Left cardiac atrium (tissue), 4 donors: ENCODE measurements around the gene COG2. TPM values are rescaled to one million over a fixed set of nuclear protein-coding genes. Genes with fewer than 3 reads are reported as not detected.
"Not testable (repeated sequence)": the region's sequence is repeated elsewhere in the genome, so short reads cannot be mapped to it uniquely, and the experiment has no call there.

Source experiments
- ATAC-seq, 2 donors: fragments of 200-7000 bp; cut with Tn5 transposase; one replicate each; pipeline ENCODE4 v1.9.1; 2020; ENCODE audit warnings: mild to moderate bottlenecking in 2 of 2, moderate library complexity in 2 of 2
- DNase-seq: peaks from one replicate; pipeline ENCODE4 v3.0.0-alpha.2; 2020
- intact Hi-C, 2 donors: fragments of 100-400 bp; cut with DNase I; formaldehyde crosslinking; loops; one replicate each; pipeline versions ENCODE4 v1.14.1 to v1.15.1; 2022 to 2023
- long read RNA-seq: library from polyadenylated mRNA; unstranded; transcript quantifications from one replicate; pipeline ENCODE4 v2.0.0, GENCODE V29; 2021
- total RNA-seq, 2 donors: library from RNA; stranded (reverse); fragmentation: NEBNext Ultra II Directional; extraction: Animal tissue kit (Norgen Biotek cat#: 25700); gene quantifications; one replicate each; pipeline ENCODE4 v1.2.1, GENCODE V29; 2021
- donor health status: DM: no; HTN: yes; CAD: no.
- donor health status: DM: no; HTN: yes; CAD: no; lungs with severe emphysema.
- donor health status: DM: yes; HTN: yes; CAD: no.
- donor health status: Dilated cardiomyopathy.

Gene COG2, protein sequence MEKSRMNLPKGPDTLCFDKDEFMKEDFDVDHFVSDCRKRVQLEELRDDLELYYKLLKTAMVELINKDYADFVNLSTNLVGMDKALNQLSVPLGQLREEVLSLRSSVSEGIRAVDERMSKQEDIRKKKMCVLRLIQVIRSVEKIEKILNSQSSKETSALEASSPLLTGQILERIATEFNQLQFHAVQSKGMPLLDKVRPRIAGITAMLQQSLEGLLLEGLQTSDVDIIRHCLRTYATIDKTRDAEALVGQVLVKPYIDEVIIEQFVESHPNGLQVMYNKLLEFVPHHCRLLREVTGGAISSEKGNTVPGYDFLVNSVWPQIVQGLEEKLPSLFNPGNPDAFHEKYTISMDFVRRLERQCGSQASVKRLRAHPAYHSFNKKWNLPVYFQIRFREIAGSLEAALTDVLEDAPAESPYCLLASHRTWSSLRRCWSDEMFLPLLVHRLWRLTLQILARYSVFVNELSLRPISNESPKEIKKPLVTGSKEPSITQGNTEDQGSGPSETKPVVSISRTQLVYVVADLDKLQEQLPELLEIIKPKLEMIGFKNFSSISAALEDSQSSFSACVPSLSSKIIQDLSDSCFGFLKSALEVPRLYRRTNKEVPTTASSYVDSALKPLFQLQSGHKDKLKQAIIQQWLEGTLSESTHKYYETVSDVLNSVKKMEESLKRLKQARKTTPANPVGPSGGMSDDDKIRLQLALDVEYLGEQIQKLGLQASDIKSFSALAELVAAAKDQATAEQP
- 10 to 100 TPM; 30.5 to 31.2 TPM for total RNA-seq
- long read RNA-seq, transcript COG2-202 (18 exons, 2,921 nt), result major isoform, 63 of 80 reads
- long read RNA-seq, partial matches to known transcripts, result 2 of 80 reads
- long read RNA-seq, other reads (novel, unspliced or antisense), result 11 of 80 reads

DNA sequence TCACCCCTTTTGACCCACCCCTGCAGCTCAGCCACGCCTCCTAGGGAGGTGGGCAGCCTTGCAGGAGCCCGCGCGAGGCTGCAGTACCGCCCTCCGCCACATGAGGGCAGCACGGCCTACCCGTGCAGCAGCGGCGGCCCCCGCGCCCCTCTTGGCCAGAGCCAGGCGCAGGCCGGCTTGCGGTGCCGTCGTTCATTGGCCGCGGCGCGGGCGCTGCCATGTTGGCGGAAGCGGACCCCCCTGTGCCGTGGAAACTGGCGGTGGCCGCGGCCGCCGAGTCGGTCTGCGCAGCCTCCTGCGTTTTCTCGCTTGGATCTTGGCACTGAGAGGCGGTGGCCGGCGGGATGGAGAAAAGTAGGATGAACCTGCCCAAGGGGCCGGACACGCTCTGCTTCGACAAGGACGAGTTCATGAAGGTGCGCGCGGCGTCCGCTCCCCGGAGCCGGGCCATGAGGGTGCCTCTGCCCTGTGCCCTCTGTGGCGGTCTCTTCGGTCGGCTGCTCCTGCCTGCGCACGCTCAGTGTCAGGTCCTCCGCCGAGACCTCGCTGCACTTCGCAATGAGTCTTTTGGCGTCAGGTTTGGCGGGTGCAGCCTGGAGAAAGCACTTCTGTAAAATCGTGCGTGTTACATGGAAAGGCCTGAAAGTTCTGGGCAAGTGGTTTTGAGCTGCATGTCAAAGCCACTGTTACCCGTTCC is at the start of gene COG2:
Gene COG2 (plus strand): TSS at position 219 of the 697 bp plus-strand sequence. CDS start 126 bp downstream, at position 345.
- peak; percentile 97 for DNase-seq
- intact Hi-C loops, result loop anchor here (5.0 kb wide), 1 partner anchor 130 kb away; no protein-coding TSS in a partner anchor
- peak; percentile 99 for ATAC-seq

DNA sequence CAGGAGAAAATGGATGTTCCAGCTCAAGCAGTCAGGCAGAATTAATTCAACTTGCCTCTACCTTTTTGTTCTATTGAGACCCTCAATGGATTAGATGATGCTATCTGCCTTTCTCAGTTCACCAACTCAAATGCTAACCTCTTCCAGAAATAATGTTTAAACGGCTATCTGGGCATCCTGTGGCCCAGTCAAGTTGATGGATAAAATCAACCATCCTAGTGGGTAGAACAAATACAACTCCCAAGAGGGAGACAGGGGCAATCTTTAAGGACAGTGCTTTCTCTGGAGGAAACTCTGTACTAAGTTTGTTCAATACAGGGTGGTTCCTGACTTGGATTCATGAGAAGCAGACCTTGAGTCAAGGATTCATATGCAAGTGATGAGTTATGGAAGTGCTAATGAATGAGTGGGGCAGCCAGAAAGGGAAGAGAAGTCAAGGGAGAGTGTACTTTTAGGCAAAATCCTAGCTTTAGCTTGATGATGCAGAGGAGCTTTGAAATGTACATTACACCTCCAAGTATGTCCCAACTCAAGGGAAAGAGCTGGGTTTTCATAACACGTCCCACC is 49.4 kb upstream of the COG2 start:
- intact Hi-C loops, result no loop called here
- ATAC-seq (no peak), DNase-seq (no peak)

GRCh38 chr1:230594214-230594773 is 48.0 kb upstream of the COG2 start:
- intact Hi-C loops, result no loop called here
- DNase-seq (no peak), ATAC-seq (no peak)

DNA sequence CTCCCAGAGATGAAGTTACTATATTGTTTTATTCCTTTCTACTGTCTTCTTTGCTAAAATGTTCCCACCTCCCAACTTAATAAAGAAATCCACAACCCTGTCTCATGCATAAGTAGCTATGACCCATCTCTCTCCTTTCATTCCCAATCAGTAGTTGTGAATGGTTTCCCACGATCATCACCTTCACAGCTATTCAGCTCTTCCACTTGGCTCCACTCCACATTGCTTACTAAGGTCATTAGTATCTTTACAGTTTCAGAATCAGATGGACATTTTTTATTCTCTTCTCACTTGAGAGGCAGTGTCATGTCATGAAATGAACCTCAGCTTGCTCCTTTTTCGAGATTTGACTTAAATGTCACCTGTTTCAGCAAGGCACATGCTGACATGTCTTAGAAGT is 47.1 kb upstream of the COG2 start:
- DNase-seq (no peak), ATAC-seq (no peak)
- intact Hi-C loops, result no loop called here

DNA sequence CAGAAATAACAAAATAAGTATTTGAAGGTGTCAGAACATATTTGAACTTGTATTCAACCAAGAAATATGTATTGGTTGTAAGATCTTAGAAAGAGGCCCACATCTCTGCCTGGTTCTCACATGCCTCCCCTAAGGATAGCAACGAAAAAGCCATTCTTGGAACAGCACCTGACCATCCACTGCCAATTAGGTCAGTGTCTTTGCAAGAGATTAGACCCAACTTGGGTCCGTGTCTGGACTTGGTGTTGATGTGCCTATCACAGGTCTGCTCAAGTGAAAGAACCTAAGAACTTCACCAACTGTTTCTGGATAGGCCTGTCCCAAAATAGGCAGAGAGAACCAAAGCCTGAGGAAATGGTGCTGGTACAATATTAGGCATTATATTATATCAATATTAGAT is 46.0 kb upstream of the COG2 start:
- DNase-seq (no peak), ATAC-seq (no peak)
- intact Hi-C loops, result no loop called here

- intact Hi-C loops, result no loop called here
- DNase-seq (no peak), ATAC-seq (no peak)
Observed at GRCh38 chr1:230598745-230599144, 43.5 kb upstream of the COG2 start.

DNA sequence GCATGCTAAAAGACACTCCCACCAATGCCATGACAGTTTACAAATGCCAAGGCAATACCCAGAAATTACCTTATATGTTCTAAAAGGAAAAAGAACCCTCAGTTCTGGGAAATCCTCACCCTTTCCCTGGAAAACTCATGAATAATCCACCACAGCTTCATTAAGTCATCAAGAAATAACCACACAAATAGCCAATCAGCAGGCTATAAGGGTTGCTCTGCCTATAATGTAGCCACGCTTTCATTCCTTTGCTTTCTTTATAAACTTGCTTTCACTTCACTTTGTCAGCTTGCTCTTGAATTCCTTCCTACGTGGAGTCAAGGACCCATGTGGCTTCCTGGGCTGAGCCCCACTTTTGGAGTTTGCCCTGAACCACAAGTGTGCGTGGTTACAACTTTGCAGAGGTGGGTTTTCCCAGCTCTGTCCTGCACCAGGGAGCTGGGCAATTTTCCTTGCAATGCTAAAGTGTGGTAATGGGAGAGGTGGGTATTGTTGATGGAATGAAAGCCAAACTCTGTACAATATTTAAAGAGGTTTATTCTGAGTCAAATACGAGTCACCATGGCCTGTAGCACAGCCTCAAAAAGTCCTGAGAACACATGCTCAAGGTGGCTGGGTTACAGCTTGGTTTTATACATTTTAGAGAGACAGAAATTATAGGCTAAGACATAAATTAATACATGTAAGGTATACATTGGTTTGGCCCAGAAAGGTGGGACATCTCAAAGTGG is 42.2 kb upstream of the COG2 start:
- intact Hi-C loops, result no loop called here
- ATAC-seq (no peak), DNase-seq (no peak)

- intact Hi-C loops, ATAC-seq: not testable (repeated sequence)
Observed at GRCh38 chr1:230600657-230601400, 41.5 kb upstream of the COG2 start.

GRCh38 chr1:230609208-230609607 is 33.1 kb upstream of the COG2 start:
- intact Hi-C loops, result no loop called here
- no peak for DNase-seq
- no peak for ATAC-seq

More at GRCh38 chr1:230600657-230601400, 41.5 kb upstream of the COG2 start:
- DNase-seq, result not testable (repeated sequence)

DNA sequence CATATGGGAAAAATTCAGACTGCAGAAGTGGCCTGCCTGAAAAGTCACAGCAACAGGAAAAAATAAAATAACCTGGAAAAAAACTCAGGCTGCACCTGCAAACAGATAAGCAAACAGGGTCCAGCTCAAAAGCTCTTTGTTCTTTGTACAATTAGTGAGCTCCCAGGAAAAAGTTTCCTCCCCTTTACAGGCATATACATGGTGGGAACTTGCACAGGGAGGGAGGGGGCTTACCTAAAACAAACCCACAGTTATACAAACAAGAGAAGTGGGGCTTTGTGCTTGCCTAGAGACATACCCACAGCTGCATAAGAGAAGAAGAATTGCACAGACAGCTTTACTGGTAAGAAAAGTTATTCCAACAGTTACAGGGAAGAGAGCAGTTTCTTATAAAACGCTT is 31.7 kb upstream of the COG2 start:
- intact Hi-C loops, result no loop called here
- DNase-seq (no peak), ATAC-seq (no peak)

DNA sequence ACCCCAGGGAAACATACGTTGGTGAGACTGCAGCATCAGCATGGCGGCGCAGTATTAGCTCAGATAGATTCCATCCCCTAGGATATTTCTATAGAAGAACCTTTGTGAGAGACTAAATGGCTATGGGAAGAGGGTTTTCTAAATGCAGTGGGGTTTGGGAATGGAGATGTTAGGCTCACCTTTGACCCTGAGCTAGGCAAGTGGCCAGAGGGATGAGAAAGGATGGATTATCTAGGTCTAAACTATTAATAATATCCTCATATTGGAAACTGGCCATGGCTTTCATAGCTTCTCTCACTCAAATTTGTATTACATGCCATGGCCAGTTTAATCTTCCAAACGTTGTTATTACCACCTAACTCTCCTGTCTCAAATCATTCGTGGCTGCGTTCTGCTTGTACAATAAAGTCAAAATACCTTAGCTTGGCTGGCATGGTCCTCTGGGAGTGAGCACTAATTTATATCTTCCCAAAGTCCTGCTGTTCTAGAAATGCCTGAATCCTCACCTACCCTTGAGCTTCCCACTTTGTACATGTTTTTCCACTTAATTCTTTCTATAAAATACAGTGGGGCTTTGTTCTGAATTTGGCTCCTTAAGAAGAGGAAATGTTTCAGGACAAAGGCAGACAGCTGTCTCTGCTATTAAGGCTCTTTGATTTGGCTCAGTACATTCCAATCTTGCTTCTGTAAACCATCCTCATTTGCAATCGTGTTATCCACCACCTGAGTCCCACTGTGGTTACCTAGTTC is 31.0 kb upstream of the COG2 start:
- DNase-seq (no peak), ATAC-seq (no peak)
- intact Hi-C loops, result no loop called here

DNA sequence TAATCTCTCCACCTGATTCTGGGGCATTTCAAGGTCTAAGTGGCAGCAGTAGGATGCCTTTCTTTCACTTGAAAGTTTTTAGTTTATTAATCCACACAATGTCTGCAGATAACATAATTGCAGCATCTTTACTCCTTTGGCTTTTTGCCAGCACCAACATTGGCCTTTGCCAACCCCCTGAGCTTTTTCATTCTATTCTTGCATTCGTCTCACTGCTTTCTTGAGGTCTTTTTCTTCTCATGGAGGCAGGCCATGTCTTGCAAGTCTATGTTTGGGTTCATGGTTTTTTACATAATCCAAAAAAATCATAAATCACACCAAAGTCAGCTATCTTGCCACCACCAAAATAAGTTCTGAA is 30.4 kb upstream of the COG2 start:
- no peak for ATAC-seq
- no peak for DNase-seq
- intact Hi-C loops, result no loop called here

DNA sequence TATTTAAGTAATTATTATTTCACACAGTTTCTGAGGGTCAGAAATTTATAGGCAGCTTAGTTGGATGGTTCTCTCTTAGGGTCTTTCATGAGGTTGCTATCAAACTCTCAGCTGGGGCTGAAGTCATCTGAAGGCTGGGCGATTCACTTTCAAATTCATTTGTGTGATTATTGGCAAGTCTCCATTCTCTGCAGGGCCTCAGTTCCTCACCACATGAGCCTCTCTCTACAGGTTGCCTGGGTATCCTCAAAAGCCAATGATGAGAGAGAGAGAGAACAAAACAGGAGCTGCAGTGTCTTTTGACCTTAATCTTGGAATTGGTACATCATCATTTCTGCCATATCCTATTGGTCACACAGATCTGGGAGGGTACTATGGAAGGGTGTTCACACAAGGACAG is 29.6 kb upstream of the COG2 start:
- ATAC-seq (no peak), DNase-seq (no peak)
- intact Hi-C loops, result no loop called here

DNA sequence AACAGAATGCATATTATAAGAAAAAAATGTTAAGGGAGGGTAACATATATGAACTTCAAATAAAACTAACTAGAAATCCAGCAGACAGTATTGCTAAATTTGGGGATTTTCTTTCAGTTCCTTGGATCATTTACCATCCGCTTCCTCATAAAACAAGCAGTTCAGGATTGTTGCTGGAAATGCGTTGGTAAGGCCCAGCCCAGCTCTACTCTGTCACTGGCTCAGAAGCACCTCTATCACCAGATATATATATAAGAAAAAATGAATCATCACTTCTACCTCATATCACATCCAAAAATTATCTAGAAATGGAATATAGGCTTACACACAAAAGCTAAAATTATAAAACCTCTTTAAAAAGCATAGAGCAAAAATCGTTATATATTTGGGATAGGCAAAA is 28.2 kb upstream of the COG2 start:
- ATAC-seq (no peak), DNase-seq (no peak)
- intact Hi-C loops, result no loop called here

GRCh38 chr1:230618537-230618936 is 23.7 kb upstream of the COG2 start:
- ATAC-seq, result no peak
- intact Hi-C loops, result no loop called here
- no peak for DNase-seq

DNA sequence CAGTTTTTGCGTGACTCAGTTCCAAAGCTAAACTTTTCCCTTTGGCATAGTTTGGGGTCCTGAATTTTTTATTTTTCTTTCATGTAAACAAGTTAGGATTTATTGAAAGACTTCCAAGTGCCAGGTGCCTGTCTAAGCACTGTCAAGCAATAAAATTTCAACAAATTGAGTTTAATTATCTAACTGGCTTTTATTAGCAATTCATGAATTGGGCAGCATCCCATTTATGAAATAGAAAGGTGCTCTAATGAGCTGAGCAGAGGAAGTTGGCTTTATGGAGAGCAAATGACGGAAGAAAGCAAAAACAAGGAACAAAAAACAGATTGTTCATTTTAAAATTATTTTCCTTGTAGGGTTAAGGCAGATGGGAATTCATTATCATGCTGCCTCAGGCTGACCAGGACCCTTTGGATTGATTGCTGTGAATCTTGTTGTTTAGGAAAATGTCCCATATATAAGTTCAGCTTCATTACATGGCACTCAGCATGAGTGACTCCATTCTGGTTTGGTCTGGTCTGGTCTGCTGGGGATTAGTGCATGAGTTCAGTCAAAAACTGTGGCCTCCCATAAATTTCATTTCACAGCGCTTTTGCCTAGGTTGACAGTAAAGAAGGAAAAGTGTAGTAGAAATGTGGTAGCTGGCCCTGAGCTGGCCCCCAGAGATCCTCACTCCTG is 21.5 kb upstream of the COG2 start:
- no peak for ATAC-seq
- intact Hi-C loops, result no loop called here
- DNase-seq, result no peak
